Chondrocyte (in vitro differentiated cells): ENCODE measurements around the gene TEKT1. TPM values are rescaled to one million over a fixed set of nuclear protein-coding genes. Genes with fewer than 3 reads are reported as not detected.

ENCODE experiments used
- DNase-seq: peaks from one replicate; pipeline ENCODE4 v3.0.0; 2021; ENCODE audit warnings: mixed read lengths, low spot score
- H3K27ac Mint-ChIP-seq: one replicate; pipeline ENCODE4 v1.8.0; 2021; ENCODE audit warnings: mild to moderate bottlenecking, moderate library complexity, mixed read lengths; ENCODE audit not compliant: unreplicated experiment
- H3K27me3 Mint-ChIP-seq: 2 replicates; pipeline ENCODE4 v1.8.0; 2021; ENCODE audit warnings: low read depth, mixed read lengths
- H3K36me3 Mint-ChIP-seq: 2 replicates; pipeline ENCODE4 v1.8.0; 2021; ENCODE audit warnings: low read depth, mixed read lengths
- H3K4me1 Mint-ChIP-seq: 2 replicates; pipeline ENCODE4 v1.8.0; 2021; ENCODE audit warnings: low read depth, mild to moderate bottlenecking, mixed read lengths
- H3K4me3 Mint-ChIP-seq: one replicate; pipeline ENCODE4 v1.8.0; 2021; ENCODE audit warnings: mild to moderate bottlenecking, moderate library complexity, mixed read lengths; ENCODE audit not compliant: unreplicated experiment
- H3K9me3 Mint-ChIP-seq: 2 replicates; pipeline ENCODE4 v1.8.0; 2021; ENCODE audit warnings: low read depth, mixed read lengths
- CTCF ChIP-seq: fragments of 200-600 bp; sonication (generic); IDR thresholded peaks from 2 replicates; pipeline ENCODE4 v1.5.0; 2021; ENCODE audit warnings: antibody characterized with exemption, mild to moderate bottlenecking, moderate library complexity
- total RNA-seq: library from RNA; stranded (reverse); gene quantifications from 3 replicates; pipeline ENCODE4 v1.2.1, GENCODE V29; 2021

TEKT1 gene
- total RNA-seq, 1 donor from 2014 or later = not detected

- Mint-ChIP-seq H3K9me3 (peaks cover 4% of the 10 kb centered on the region), H3K36me3 (no peaks in the 10 kb centered on the region), H3K27me3 (peaks cover 7% of the 10 kb centered on the region), H3K4me3 (no peak overlapping the region), H3K4me1 (peaks cover 25% of the 10 kb centered on the region), H3K27ac (no peak overlapping the region)
- TF ChIP-seq CTCF = no peak
- no peak for DNase-seq
These were observed 82.0 kb downstream of the TEKT1 start for GRCh38 chr17:6749519-6749918.

DNA sequence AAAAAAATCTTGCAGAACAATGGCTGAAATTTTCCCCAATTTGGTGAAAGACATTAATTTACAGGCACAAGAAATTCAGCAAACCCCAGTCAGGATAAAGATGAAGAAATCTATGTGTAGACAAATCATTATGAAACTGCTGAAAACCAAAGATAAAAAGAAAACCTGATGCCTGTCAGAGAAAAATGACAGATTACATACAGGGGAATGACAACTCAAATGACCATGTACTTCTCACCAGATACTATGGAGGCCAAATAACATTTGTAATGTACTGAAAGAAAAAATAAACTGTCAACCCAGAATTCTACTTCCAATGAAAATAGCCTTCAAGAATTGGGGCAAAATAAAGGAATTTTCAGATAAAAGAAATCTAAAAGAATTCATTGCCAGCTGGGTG, 82.9 kb downstream of the TEKT1 start:
- peaks cover 4% of the 10 kb centered on the region for H3K9me3 Mint-ChIP-seq
- H3K27me3 Mint-ChIP-seq = peaks cover 10% of the 10 kb centered on the region
- DNase-seq = no peak
- no peak overlapping the region for H3K27ac Mint-ChIP-seq
- peaks cover 22% of the 10 kb centered on the region for H3K4me1 Mint-ChIP-seq
- H3K36me3 Mint-ChIP-seq = no peaks in the 10 kb centered on the region
- no peak overlapping the region for H3K4me3 Mint-ChIP-seq
- no peak for TF ChIP-seq CTCF

Other genes with a start within 250 kb of the TEKT1 start
- gene KIAA0753, start 191.0 kb downstream of the TEKT1 start, total RNA-seq = 14.5 to 19.1 TPM (median 15.8 TPM) in 3 replicates
- gene TXNDC17, start 190.7 kb downstream of the TEKT1 start, total RNA-seq = 71.5 to 76.2 TPM (median 76.1 TPM) in 3 replicates
- gene MED31, start 180.1 kb downstream of the TEKT1 start, total RNA-seq = 12.9 to 24.2 TPM (median 14.5 TPM) in 3 replicates
- 2.0 to 3.0 TPM (median 2.9 TPM) in 3 replicates for gene C17orf100, start 180.0 kb downstream of the TEKT1 start, total RNA-seq
- gene SLC13A5, start 118.4 kb downstream of the TEKT1 start, total RNA-seq = 1.1 to 1.5 TPM in 2 of 3 replicates, not detected in the other
- 0.36 to 0.40 TPM in 2 of 3 replicates, not detected in the other for gene XAF1, start 75.7 kb downstream of the TEKT1 start, total RNA-seq
- not detected in 3 replicates for gene FBXO39, start 55.5 kb downstream of the TEKT1 start, total RNA-seq
- not detected in 3 replicates for gene ALOX12, start 164.3 kb upstream of the TEKT1 start, total RNA-seq
- 241 to 266 TPM (median 259 TPM) in 3 replicates for gene RNASEK, start 180.9 kb upstream of the TEKT1 start, total RNA-seq
- gene BCL6B, start 191.3 kb upstream of the TEKT1 start, total RNA-seq = not detected in 3 replicates
- gene SLC16A13, start 204.3 kb upstream of the TEKT1 start, total RNA-seq = 3.5 to 5.4 TPM (median 4.8 TPM) in 3 replicates
- gene SLC16A11, start 212.4 kb upstream of the TEKT1 start, total RNA-seq = 0.41 to 0.85 TPM (median 0.47 TPM) in 3 replicates
- gene CLEC10A, start 248.5 kb upstream of the TEKT1 start, total RNA-seq = not detected in 3 replicates